ENCODE measurements around the gene COL23A1.
A peak's percentile ranks its signal among the peaks of the same experiment; 100 is the strongest.

Gene COL23A1

GRCh38 chr5:178215280-178216002, 374.8 kb downstream of the COL23A1 start:
- DNase-seq: no peak

- DNase-seq: no peak
Measured at GRCh38 chr5:178214160-178214803, 375.9 kb downstream of the COL23A1 start.

- no peak for DNase-seq
Measured at GRCh38 chr5:178213748-178214151, 376.4 kb downstream of the COL23A1 start.

- DNase-seq: no peak
Measured at GRCh38 chr5:178213003-178213461, 377.2 kb downstream of the COL23A1 start.

- DNase-seq: no peak
Measured at GRCh38 chr5:178212241-178213002, 377.8 kb downstream of the COL23A1 start.

- DNase-seq: no peak
Measured at GRCh38 chr5:178211095-178212048, 378.8 kb downstream of the COL23A1 start.

- no peak for DNase-seq
Measured at GRCh38 chr5:178210686-178211085, 379.5 kb downstream of the COL23A1 start.

- no peak for DNase-seq
Measured at GRCh38 chr5:178210073-178210535, 380.1 kb downstream of the COL23A1 start.

- no peak for DNase-seq
Measured at GRCh38 chr5:178209334-178210072, 380.7 kb downstream of the COL23A1 start.

- no peak for DNase-seq
Measured at GRCh38 chr5:178208540-178209227, 381.5 kb downstream of the COL23A1 start.

- no peak for DNase-seq
Measured at GRCh38 chr5:178207917-178208280, 382.3 kb downstream of the COL23A1 start.

- DNase-seq: peak; percentile 53
Measured at GRCh38 chr5:178207183-178207916, 382.8 kb downstream of the COL23A1 start.

GRCh38 chr5:178206166-178207101, 383.8 kb downstream of the COL23A1 start:
- no peak for DNase-seq

GRCh38 chr5:178205749-178206047, 384.5 kb downstream of the COL23A1 start:
- no peak for DNase-seq

GRCh38 chr5:178204935-178205748, 385.1 kb downstream of the COL23A1 start:
- DNase-seq: peak; percentile 83

GRCh38 chr5:178204182-178204934, 385.8 kb downstream of the COL23A1 start, which contains the start of gene HNRNPAB:
Gene HNRNPAB, plus strand, starts transcription at chr5:178204533. Its CDS starts 305 bp downstream, at chr5:178204838.
- DNase-seq: peak; percentile 95

- DNase-seq: no peak
Measured at GRCh38 chr5:178203670-178204181, 386.5 kb downstream of the COL23A1 start.
